NCI-H2196 (cell line): ENCODE data around the gene ZBED4.

Experiments used
- DNase-seq: peaks from one replicate; lab custom pipeline; 2025; ENCODE audit not compliant: unreplicated experiment; lab: John Stamatoyannopoulos, UW

The ZBED4 gene

GRCh38 chr22:49873228-49873940 lies 19.7 kb downstream of the ZBED4 start:
- no peak for DNase-seq

DNA sequence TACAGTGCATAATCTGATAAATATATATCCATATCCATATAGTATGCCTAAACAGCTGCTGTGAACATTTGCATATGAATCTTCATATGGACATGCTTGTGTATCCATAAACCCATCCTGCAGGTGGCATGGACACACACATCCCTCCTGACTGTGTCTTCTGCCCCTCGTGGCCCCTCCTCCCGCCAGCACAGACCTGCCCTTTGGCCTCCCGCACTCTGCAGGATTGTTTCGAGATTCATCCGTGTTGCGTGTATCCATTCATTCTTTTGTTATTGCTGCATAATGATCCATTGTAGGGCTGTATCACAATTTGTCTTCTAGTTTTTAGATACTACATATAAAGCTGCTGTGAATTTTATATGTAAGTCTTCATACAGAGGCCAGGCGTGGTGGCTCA lies 24.0 kb downstream of the ZBED4 start:
- no peak for DNase-seq

DNA sequence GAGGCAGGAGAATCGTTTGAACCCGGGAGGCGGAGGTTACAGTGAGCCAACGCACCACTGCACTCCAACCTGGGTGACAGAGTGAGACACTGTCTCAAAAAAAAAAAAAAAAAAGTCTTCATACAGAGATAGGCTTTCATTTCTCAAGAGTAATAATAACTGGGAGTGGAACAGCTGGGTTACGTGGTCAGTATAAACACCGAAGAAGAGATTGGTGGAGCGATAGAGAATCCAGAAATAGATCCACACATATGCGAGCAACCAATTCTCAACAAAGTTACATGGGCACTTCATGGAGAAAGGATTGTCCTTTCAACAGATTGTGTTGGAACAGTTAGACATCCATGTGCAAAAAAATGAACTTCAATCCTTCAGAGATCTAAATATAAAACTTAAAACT lies 24.6 kb downstream of the ZBED4 start:
- no peak for DNase-seq

DNA sequence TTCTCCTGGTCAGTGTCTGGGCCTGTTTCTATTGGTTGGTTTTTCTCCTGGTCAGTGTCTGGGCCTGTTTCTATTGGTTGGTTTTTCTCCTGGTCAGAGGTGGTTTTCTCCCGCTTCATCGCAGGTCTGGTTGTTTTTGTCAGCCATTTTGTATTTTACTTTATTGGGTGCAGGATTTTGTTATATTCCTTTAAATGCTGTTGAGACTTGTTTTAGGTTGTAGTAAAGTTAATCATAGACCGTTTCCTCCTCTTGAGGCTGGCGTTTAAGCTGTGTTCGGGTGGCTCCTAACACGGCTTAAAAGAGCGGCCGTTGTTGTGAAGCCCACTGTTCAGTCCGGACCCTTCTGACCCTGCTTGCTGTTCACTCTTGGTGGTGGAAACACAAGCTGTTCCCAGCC lies 26.2 kb downstream of the ZBED4 start:
- no peak for DNase-seq

- DNase-seq, result no peak
These were observed 26.6 kb downstream of the ZBED4 start for GRCh38 chr22:49880281-49880680.

- no peak for DNase-seq
These were observed 28.2 kb downstream of the ZBED4 start for GRCh38 chr22:49881856-49882255.

DNA sequence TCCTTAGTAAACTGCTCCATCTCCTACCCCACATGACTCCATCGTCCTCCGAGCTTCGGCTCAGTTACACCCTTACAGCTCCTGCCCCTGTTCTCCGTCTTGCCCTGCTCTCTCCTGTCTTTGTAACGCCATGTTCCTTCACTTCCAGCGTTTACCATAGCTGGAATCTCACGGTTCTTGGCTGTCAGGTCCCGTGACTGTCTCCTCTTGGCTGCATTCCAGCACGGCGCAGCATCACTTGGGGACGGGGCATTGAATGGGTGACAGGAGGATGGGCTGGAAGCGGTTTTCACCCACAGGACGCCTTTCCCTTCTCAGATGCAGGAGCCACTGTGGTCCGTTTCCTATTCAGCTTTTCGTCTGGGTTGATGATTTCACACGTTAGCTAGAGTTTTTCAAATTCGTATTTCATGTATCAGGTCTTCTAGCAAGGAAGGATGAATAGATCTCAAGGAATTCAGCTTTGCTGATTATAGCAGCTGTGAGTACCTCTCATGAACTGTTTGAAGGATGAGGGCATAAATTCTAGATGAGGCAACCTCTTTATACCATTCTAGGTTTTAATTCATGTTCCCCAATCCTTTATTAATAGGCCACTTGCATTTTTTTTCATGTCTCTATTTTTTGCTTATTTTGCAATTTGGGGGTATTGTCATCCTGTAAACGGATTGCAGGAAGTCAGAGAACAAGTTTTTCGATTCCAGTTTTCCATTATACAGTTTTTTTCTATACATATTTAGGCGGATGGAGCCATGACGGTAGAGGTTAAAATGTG lies 29.1 kb downstream of the ZBED4 start:
- no peak for DNase-seq

- DNase-seq, result no peak
These were observed 29.6 kb downstream of the ZBED4 start for GRCh38 chr22:49883294-49883640.

GRCh38 chr22:49884075-49884474 lies 30.4 kb downstream of the ZBED4 start:
- DNase-seq, result no peak

GRCh38 chr22:49884503-49885260 lies 31.0 kb downstream of the ZBED4 start:
- no peak for DNase-seq

- no peak for DNase-seq
These were observed 31.6 kb downstream of the ZBED4 start for GRCh38 chr22:49885281-49885680.

- DNase-seq, result no peak
These were observed 32.2 kb downstream of the ZBED4 start for GRCh38 chr22:49885881-49886280.

GRCh38 chr22:49886346-49887063 lies 32.9 kb downstream of the ZBED4 start:
- no peak for DNase-seq

DNA sequence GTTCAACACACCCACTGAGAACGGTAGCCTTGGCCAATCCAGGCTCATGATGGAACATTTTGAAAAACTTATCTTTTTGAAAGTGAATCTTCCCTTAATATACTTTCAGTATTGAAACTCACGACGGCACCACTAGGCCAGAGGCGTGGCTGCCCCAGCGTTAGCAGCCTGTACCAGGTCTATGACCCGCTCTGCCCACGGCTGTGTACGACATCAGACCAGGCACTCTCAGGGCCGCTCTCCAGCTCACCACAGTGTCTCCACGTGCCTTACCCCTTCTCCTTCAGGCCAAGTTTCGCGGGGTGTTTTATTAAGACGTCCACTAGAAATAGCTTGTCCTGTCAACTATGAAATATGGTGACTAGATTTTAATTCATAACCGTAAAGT lies 33.4 kb downstream of the ZBED4 start:
- DNase-seq, result no peak

- DNase-seq, result no peak
These were observed 34.1 kb downstream of the ZBED4 start for GRCh38 chr22:49887702-49888101.

DNA sequence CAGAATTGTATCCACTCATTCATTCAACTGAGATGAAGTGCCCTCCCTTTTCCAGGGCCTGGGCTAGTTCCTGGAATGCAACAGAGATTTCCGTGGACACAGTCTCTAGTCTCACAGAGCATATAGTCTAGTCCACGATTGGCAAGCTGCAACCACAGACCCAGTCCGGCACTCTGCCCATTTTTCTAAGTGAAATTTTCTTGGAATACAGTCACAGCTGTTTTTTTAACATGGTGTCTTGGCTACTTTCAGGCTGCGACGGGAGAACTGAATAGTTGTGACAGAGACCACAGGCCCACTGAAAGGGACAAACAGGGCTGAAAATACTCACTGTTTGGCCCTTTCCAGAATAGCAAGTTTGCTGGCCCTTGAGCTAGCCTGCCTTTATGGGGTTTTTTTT lies 35.4 kb downstream of the ZBED4 start:
- DNase-seq, result no peak

GRCh38 chr22:49892226-49892899 lies 38.7 kb downstream of the ZBED4 start:
- no peak for DNase-seq

- no peak for DNase-seq
These were observed 39.4 kb downstream of the ZBED4 start for GRCh38 chr22:49893025-49893424.

DNA sequence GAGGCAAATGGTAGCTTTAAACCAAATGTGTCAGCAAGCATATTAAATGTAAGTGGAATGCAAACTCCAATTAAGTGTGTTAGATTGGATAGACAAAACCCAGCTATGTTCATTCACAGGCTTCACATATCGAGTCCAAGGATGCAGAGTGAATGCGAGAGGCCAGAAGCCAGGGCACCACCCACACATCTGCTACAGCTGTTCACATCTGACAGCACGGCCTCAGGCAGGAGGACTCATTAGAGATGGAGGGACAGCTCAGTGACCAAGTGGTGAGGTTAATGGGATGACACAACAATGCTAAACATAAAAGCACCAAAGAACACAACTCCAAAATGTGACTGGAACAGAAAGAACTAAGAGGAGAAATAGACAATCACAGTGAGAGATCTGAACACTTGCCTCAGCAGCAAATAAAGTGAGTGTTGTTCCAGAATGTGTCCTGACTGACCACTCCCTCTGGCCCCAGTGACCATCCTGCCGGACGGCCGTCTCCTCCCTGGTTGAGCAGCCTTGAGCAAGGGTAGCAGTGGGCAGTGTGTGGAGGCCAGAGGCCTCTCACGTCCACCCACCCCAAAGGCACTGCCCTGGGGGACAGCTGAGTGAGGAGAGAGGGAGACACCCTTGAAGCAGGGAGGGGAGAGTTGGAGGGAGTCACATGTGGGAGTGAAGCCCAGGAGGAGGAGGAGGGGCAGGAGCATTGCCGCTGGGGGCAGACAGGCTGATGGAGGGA lies 40.8 kb downstream of the ZBED4 start:
- no peak for DNase-seq

DNA sequence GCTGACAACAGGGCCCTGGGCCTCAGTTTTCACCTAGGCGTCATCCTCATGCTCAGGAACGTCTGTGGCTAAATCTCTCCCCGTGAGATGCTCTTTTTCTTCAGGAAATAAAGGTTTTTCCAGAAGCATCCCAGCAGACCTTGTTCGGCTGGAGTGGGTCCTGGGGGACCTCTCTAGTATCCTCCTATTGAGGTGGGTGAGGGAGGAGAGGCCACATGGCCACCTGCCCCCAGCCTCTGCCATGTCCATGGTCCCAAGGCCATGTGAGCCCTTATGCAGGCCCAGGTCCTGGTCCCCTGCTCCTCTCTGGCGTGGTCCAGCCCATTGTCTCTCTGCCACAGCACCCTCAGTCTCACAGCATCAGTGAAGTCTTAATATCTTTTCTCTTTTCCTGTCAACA lies 42.6 kb downstream of the ZBED4 start:
- no peak for DNase-seq
